Activated T-helper 2 cell treated with anti-CD3 and anti-CD28 coated beads, Interferon-gamma antibody, Interleukin-2, Interleukin-4, amounts not matched to agents 10 μg/mL and 5 μg/mL and 100 μg/mL, durations not matched to agents 14 hours and 24 hours and 36 hours (primary cell): Measurements from ENCODE around the gene PMP22. TPM values are rescaled to one million over a fixed set of nuclear protein-coding genes. Genes with fewer than 3 reads are reported as not detected.
A peak's percentile ranks its signal among the peaks of the same experiment; 100 is the strongest.

Experiments
- DNase-seq: peaks from one replicate; pipeline ENCODE4 v3.0.0; 2021; ENCODE audit warnings: low spot score
- H3K27ac Mint-ChIP-seq: one replicate; pipeline ENCODE4 v1.8.0; 2021; ENCODE audit warnings: mixed read lengths
- H3K27me3 Mint-ChIP-seq: one replicate; pipeline ENCODE4 v1.8.0; 2021; ENCODE audit warnings: low read depth, mixed read lengths
- H3K36me3 Mint-ChIP-seq: one replicate; pipeline ENCODE4 v1.8.0; 2021; ENCODE audit warnings: low read depth, mixed read lengths
- H3K4me1 Mint-ChIP-seq: one replicate; pipeline ENCODE4 v1.8.0; 2021; ENCODE audit warnings: low read depth, mixed read lengths
- H3K4me3 Mint-ChIP-seq: one replicate; pipeline ENCODE4 v1.8.0; 2021; ENCODE audit warnings: low read depth, mild to moderate bottlenecking, moderate library complexity, mixed read lengths
- H3K9me3 Mint-ChIP-seq: one replicate; pipeline ENCODE4 v1.8.0; 2021; ENCODE audit warnings: mixed read lengths
- intact Hi-C: fragments of 100-400 bp; cut with micrococcal nuclease; formaldehyde crosslinking; loops from one replicate; pipeline ENCODE4 v1.15.1; 2023
- total RNA-seq: library from RNA; stranded (reverse); gene quantifications from 2 replicates; pipeline ENCODE4 v1.2.3, GENCODE V29; 2022

The PMP22 gene
- total RNA-seq, 1 donor from 2014 or later: 1.6 TPM

GRCh38 chr17:15260376-15261257, 4.5 kb downstream of the PMP22 start:
- Mint-ChIP-seq H3K27me3 (peaks cover 68% of the 10 kb centered on the region), H3K9me3 (no peaks in the 10 kb centered on the region), H3K4me3 (peak overlapping the region; percentile 71), H3K4me1 (peaks cover 20% of the 10 kb centered on the region), H3K27ac (no peak overlapping the region), H3K36me3 (no peaks in the 10 kb centered on the region)
- DNase-seq: peak; percentile 48
- intact Hi-C loops: no loop called here

DNA sequence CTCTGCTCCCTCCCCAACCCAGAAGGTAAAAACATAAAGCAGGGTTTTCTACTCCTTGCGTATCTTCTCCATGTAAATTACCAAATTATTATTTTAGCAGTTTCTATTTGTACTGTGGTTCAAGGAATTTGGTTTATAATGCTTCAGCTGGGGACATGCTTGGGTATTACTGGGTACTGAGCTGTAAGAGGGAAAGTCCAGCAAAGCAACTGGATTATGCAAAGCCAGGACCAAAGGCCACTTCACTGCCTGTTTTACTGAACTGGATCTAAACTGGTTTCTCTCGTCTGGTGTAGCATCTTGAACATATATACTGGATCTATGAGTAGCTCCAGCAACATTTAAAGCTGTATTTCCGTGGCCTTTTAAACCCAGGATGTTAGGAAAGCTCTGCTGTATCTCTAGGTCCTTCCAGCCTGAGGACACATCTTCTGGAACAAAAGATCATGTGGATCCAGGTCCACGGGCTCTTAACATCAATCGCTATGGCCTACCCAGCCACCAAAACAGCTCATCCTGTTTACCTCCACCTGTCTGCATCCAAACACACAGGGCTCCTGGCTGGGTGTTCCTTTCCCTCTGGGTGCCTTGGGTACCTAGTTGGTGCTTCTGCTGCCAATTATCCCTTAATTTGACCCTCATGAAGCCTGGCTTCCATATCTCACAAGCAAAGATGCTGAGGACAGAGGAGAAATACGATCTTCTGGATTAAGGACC, 7.2 kb downstream of the PMP22 start:
- no peak for DNase-seq
- Mint-ChIP-seq H3K27me3 (peaks cover 51% of the 10 kb centered on the region), H3K4me1 (peaks cover 20% of the 10 kb centered on the region), H3K4me3 (no peak overlapping the region), H3K36me3 (no peaks in the 10 kb centered on the region), H3K9me3 (no peaks in the 10 kb centered on the region), H3K27ac (no peak overlapping the region)
- intact Hi-C loops: loop anchor here (1.0 kb wide), 1 partner anchor 244 kb away; no protein-coding TSS in a partner anchor

GRCh38 chr17:15257258-15257788, 7.8 kb downstream of the PMP22 start:
- H3K4me3 Mint-ChIP-seq: no peak overlapping the region
- intact Hi-C loops: loop anchor here (1.0 kb wide), 1 partner anchor 245 kb away; no protein-coding TSS in a partner anchor
- H3K27me3 Mint-ChIP-seq: peaks cover 50% of the 10 kb centered on the region
- H3K27ac Mint-ChIP-seq: no peak overlapping the region
- H3K9me3 Mint-ChIP-seq: no peaks in the 10 kb centered on the region
- peak; percentile 48 for DNase-seq
- H3K36me3 Mint-ChIP-seq: no peaks in the 10 kb centered on the region
- H3K4me1 Mint-ChIP-seq: peaks cover 19% of the 10 kb centered on the region

DNA sequence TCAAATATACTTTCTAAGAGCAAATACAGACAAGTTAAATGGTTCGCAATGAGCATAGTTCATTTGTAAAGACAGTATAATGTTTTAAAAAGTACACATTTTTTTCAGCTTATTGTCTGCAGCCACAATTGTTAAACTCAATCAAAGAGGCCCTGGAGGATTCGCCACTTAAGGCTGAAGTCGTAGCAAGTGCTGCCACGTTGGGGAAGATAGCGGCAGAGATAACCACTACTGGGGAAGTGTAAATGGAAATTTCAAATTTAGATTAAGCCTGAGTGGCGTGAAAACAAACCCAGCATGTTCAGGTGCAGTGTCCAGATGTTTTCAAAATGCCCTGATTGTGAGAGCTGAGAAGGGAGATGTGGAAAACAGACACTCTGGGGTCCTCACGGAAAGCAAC, 8.4 kb downstream of the PMP22 start:
- Mint-ChIP-seq H3K27ac (no peak overlapping the region), H3K9me3 (no peaks in the 10 kb centered on the region), H3K4me3 (no peak overlapping the region), H3K36me3 (no peaks in the 10 kb centered on the region), H3K4me1 (peaks cover 16% of the 10 kb centered on the region), H3K27me3 (peaks cover 45% of the 10 kb centered on the region)
- DNase-seq: no peak
- intact Hi-C loops: loop anchor here (1.0 kb wide), 1 partner anchor 246 kb away; no protein-coding TSS in a partner anchor

DNA sequence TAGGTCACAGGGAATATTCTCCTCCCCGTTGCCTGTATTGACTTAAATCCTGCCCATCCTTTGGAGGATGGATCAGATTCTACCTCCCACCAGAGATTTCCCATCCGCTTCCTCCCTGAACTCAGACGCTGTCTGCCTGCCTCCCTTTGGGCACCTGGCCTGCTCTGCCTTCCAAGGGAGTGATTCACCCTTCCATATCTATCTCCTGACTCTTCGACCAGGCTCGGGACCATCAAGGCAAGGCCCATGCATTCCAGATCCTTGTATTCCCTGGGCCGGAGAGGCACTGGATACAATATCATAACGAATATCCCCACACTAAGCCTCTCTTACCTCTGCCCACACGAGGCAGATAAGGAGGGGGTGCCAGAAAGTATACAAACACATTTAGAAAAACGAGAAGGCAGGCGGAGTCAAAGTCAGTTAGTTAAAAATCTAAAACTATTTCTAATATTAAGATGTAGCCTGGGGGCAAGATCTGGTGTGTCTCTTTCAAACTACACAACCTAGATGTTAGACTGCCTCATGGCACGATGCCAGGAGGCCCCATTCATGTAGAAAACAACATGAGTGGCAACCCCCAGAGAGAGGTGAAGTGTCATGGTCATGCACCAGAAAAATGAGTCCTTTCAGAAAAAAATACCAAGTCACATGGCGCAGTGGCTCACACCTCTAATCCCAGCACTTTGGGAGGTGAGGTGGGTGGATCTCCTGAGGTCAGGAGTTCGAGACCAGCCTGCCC, 9.2 kb downstream of the PMP22 start:
- H3K27ac Mint-ChIP-seq: no peak overlapping the region
- peaks cover 16% of the 10 kb centered on the region for H3K4me1 Mint-ChIP-seq
- no peaks in the 10 kb centered on the region for H3K36me3 Mint-ChIP-seq
- no peak for DNase-seq
- H3K27me3 Mint-ChIP-seq: peaks cover 37% of the 10 kb centered on the region
- no peaks in the 10 kb centered on the region for H3K9me3 Mint-ChIP-seq
- intact Hi-C loops: no loop called here
- no peak overlapping the region for H3K4me3 Mint-ChIP-seq

GRCh38 chr17:15250135-15250860, 14.8 kb downstream of the PMP22 start:
- no peaks in the 10 kb centered on the region for H3K9me3 Mint-ChIP-seq
- H3K27me3 Mint-ChIP-seq: peaks cover 6% of the 10 kb centered on the region
- H3K4me1 Mint-ChIP-seq: no peaks in the 10 kb centered on the region
- H3K4me3 Mint-ChIP-seq: no peak overlapping the region
- H3K27ac Mint-ChIP-seq: no peak overlapping the region
- no peaks in the 10 kb centered on the region for H3K36me3 Mint-ChIP-seq
- no peak for DNase-seq
- intact Hi-C loops: no loop called here

DNA sequence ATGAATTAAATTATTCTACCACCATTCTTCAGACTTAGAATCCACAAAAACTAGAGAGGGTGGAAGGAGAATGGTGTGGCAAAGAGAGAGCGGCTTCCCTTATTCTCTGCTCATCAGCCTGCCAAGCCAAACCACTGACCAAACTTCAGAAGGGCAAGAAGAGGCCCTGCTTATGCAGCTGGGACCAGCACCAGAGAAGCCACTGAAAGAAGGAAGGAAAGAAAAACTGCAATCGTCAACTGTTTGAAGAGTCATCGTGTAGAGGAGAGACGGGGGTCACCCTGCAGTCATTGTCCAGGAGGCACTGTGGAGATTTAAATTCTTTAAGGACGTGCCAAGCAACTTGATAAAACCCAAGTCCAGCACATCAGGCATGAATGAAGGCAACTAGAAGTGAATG, 15.6 kb downstream of the PMP22 start:
- intact Hi-C loops: no loop called here
- H3K4me1 Mint-ChIP-seq: no peaks in the 10 kb centered on the region
- peaks cover 6% of the 10 kb centered on the region for H3K27me3 Mint-ChIP-seq
- no peaks in the 10 kb centered on the region for H3K9me3 Mint-ChIP-seq
- H3K27ac Mint-ChIP-seq: no peak overlapping the region
- H3K4me3 Mint-ChIP-seq: no peak overlapping the region
- no peak for DNase-seq
- H3K36me3 Mint-ChIP-seq: no peaks in the 10 kb centered on the region

- H3K36me3 Mint-ChIP-seq: no peaks in the 10 kb centered on the region
- intact Hi-C loops: no loop called here
- no peaks in the 10 kb centered on the region for H3K9me3 Mint-ChIP-seq
- peaks cover 2% of the 10 kb centered on the region for H3K27me3 Mint-ChIP-seq
- no peaks in the 10 kb centered on the region for H3K4me1 Mint-ChIP-seq
- no peak for DNase-seq
- H3K27ac Mint-ChIP-seq: no peak overlapping the region
- H3K4me3 Mint-ChIP-seq: no peak overlapping the region
Measured at GRCh38 chr17:15247891-15248529, 17.1 kb downstream of the PMP22 start.

DNA sequence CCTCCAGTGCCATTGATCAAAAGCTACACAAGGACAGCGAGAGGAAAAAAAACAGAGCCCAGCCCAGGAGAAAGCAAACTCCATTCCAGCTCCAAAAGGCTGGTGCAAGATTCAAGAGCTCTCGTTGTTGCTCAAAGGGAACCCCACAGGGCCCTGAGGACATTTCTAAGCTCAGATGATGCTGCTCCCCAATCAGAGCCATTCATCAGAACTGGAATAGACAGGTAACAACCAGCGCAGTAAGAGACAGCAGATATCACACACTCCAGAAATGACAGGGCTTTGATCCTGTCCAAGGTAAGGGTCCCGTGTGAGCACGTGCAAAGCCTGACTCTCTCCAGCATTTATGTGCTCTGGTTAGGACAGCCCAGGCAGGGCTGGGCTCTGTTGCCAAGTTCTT, 20.1 kb downstream of the PMP22 start:
- peaks cover 5% of the 10 kb centered on the region for H3K27me3 Mint-ChIP-seq
- H3K4me1 Mint-ChIP-seq: no peaks in the 10 kb centered on the region
- no peak overlapping the region for H3K27ac Mint-ChIP-seq
- no peak for DNase-seq
- H3K36me3 Mint-ChIP-seq: no peaks in the 10 kb centered on the region
- H3K4me3 Mint-ChIP-seq: no peak overlapping the region
- intact Hi-C loops: no loop called here
- no peaks in the 10 kb centered on the region for H3K9me3 Mint-ChIP-seq

GRCh38 chr17:15240644-15241043, 24.5 kb downstream of the PMP22 start:
- no peak overlapping the region for H3K4me3 Mint-ChIP-seq

DNA sequence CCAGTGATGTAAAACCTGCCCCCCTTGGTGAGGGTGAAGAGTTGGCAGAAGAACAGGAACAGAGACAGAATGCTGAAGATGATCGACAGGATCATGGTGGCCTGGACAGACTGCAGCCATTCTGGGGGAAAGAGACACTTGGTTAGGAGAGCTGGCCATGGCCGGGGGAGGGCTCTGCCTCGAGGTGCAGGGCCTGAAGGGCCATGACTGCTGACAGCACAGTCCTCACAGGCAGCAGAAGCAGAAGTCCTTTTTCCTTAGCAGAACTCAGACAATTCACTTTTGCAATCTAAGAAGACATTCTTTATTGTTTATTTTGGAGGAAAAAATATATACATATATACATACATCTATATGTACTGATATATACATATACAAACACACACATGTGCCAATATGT, 25.6 kb downstream of the PMP22 start:
- H3K36me3 Mint-ChIP-seq: no peaks in the 10 kb centered on the region
- H3K4me1 Mint-ChIP-seq: peaks cover 10% of the 10 kb centered on the region
- H3K9me3 Mint-ChIP-seq: no peaks in the 10 kb centered on the region
- intact Hi-C loops: no loop called here
- H3K27ac Mint-ChIP-seq: no peak overlapping the region
- DNase-seq: no peak
- no peak overlapping the region for H3K4me3 Mint-ChIP-seq
- peaks cover 11% of the 10 kb centered on the region for H3K27me3 Mint-ChIP-seq

More at GRCh38 chr17:15240644-15241043, 24.5 kb downstream of the PMP22 start:
- H3K27me3 Mint-ChIP-seq: peaks cover 11% of the 10 kb centered on the region
- H3K9me3 Mint-ChIP-seq: no peaks in the 10 kb centered on the region
- DNase-seq: no peak
- H3K4me1 Mint-ChIP-seq: peaks cover 10% of the 10 kb centered on the region
- no peaks in the 10 kb centered on the region for H3K36me3 Mint-ChIP-seq
- intact Hi-C loops: no loop called here
- H3K27ac Mint-ChIP-seq: no peak overlapping the region
